Forelimb muscle (tissue), 1 donor: Measurements from ENCODE around the gene BCORL1. TPM values are rescaled to one million over a fixed set of nuclear protein-coding genes. Genes with fewer than 3 reads are reported as not detected.

Source experiments
- DNase-seq: peaks from one replicate; pipeline ENCODE4 v3.0.0-alpha.2; 2013; ENCODE audit warnings: low read depth
- polyA plus RNA-seq: library from polyadenylated mRNA; unstranded; fragments of 120-200 nt; gene quantifications from one replicate; pipeline ENCODE4 v1.2.1, GENCODE V29; 2013; ENCODE audit not compliant: insufficient read length

BCORL1 gene
- polyA plus RNA-seq, 1 donor = 15.6 TPM

DNA sequence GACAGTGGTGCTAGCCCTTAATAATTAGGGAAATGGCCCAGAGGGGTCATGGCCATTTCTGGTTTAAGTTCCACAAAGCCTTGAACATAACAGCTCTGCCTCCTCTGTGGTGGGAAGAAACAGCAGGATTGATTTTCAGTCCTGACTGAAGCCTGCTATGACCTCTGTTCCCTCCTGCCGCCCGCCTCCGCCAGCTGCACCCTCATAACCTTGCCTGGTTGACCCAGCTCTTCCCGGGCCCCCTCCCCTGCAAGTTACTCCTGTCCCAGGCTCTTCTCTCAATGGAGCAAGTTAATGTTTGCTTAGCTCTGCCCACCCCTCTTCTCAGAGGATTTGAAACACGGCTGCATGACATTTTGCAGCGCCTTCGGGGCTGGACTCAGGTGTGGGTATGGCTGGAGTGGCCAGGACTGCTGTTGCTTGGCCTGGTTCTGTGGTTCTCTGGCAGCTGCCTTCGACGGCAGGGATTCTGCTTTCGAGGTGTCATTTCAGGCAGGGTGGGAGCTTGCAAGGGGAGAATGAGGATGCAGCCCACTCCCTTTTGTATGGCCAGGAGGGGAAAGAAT, 27.3 kb downstream of the BCORL1 start:
- no peak for DNase-seq

GRCh38 chrX:130012683-130013082, 30.2 kb downstream of the BCORL1 start:
- no peak for DNase-seq

DNA sequence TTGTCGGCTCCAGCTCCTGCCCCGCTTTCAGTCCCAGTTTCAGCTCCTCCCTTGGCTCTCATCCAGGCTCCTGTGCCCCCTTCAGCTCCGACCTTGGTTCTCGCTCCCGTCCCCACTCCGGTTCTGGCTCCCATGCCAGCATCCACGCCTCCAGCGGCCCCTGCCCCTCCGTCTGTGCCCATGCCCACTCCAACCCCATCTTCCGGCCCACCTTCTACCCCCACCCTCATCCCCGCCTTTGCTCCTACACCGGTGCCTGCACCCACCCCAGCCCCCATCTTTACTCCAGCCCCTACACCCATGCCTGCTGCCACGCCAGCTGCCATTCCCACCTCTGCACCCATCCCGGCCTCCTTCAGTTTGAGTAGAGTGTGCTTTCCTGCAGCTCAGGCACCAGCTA, 31.2 kb downstream of the BCORL1 start:
- no peak for DNase-seq

DNA sequence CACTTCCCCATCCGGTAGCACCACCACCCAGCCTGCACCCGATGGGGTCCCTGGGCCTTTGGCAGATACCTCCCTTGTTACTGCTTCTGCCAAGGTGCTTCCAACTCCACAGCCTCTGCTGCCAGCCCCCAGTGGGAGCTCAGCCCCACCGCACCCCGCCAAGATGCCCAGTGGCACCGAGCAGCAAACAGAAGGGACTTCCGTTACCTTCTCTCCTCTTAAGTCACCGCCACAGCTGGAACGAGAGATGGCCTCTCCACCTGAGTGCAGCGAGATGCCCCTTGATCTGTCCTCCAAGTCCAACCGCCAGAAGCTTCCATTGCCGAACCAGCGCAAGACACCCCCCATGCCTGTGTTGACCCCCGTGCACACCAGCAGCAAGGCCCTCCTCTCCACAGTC, 31.9 kb downstream of the BCORL1 start:
- DNase-seq = no peak

GRCh38 chrX:130014770-130015169, 32.3 kb downstream of the BCORL1 start:
- DNase-seq = no peak

- no peak for DNase-seq
Measured at GRCh38 chrX:130015181-130015580, 32.7 kb downstream of the BCORL1 start.

GRCh38 chrX:130018143-130018542, 35.7 kb downstream of the BCORL1 start:
- no peak for DNase-seq

- no peak for DNase-seq
Measured at GRCh38 chrX:130020661-130021324, 38.4 kb downstream of the BCORL1 start.

DNA sequence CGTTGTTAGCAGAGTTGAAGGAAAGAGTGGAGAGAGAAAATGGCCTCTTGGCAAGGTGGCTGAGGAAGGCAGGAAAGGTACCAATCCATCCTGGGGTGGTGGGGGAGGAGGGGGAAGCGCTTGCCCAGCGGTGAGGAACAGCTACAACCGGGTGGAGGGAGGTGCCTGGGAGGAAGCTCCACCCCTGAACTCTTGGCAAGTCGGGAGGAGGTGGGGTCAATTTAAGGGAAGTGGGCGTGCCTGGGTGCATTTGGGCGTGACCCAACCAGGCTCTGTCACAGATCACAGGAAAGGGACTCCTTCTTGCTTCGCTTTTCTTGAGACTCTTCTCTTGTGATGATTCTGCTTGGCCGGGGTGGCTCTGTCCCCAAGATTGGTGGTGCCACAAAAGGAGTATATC, 41.7 kb downstream of the BCORL1 start:
- no peak for DNase-seq

DNA sequence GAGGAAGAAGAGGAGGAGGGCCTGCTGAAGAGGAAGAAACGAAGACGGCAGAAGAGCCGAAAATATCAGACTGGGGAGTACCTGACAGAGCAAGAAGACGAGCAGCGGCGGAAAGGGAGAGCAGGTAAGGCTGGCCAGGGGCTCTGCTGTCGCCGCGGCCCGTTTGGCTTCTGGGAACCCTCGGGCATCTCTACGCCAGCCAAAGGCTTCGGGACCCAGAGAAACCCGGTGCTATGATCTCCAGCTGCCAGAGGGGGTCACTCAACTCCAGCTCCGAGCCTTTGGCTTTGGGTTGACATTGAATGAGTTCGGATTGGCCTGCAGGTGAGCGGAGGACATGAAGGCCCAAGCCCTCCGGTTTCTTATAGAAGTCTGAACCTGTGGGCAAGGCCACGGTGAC, 42.8 kb downstream of the BCORL1 start:
- DNase-seq = no peak

DNA sequence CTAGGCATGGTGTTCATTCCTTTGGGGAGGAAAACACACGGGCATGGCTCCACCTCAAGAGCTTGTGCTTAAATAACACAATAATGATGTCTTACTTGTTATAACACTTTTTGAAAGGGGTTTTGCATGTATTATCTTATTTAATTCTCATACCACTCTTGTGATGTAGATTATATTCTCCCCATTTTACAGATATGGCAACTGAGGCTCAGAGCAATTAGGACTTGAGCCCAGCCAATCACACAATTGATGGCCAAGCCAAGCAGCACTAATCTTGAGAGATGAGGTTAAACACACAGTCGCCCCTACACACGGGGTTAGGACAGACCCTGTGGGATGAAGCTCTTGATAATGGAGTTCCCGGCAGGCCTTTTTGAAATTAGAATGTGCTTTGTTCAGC, 45.1 kb downstream of the BCORL1 start:
- DNase-seq = no peak

DNA sequence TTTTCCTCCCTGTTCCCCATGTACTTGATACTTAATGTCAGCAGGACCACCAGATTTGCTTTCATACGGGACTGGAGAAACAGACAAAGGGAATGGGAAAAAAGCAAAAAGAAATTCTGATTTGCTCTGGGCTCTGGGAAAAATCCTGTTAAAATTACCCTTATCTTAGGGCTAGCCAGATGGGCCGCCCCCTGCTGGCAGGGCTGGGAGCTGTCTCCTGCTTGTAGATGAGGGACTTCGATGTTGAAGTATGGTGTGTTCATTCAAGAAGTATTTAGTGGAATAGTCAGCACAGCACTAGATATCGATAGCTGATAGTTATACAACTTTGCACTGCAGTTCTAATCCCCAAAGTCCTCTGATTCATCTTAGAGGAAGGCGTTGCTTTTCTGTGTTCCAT, 45.8 kb downstream of the BCORL1 start:
- no peak for DNase-seq

DNA sequence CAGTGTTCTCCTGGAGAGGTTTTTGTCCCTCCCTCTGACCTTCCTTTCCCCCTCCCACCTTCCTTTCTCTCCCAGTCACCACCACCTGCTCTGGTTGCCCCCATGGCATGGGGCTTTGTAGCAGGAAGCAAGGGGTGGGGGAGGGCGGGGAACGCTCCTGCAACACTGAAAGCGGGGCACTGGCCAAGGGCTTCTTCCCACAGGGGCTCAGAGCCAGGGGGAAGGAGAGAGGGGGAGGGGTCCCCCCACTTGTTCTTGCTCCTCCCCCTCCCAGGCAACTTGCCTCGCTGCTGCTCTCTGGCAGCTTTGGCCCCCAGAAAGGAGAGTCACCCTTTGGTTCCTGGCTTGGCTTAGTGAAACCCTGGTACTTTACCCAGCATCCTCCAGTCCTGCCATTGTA, 48.4 kb downstream of the BCORL1 start:
- DNase-seq = no peak

GRCh38 chrX:130032552-130032951, 50.1 kb downstream of the BCORL1 start:
- no peak for DNase-seq

DNA sequence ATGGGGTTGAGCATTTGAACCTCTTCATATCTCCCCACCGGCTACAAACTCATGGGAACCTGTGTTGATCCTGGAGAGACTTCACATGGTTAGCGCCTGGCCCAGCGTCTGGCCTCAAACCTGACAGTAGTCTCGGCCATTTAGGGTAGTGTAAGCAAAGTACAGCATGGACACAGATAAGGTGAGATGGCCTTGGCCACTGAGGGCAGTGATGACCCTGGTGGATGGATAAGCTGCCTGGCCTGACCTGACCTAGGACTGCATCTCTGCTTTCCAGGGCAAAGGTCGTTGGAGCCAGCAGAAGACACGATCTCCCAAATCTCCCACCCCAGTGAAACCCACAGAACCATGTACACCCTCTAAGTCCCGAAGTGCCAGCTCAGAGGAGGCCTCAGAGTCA, 51.7 kb downstream of the BCORL1 start:
- DNase-seq = no peak

GRCh38 chrX:130039847-130040246, 57.4 kb downstream of the BCORL1 start:
- no peak for DNase-seq

GRCh38 chrX:130047416-130047815, 65.0 kb downstream of the BCORL1 start:
- DNase-seq = no peak

GRCh38 chrX:130048686-130049222, 66.3 kb downstream of the BCORL1 start:
- DNase-seq = no peak

DNA sequence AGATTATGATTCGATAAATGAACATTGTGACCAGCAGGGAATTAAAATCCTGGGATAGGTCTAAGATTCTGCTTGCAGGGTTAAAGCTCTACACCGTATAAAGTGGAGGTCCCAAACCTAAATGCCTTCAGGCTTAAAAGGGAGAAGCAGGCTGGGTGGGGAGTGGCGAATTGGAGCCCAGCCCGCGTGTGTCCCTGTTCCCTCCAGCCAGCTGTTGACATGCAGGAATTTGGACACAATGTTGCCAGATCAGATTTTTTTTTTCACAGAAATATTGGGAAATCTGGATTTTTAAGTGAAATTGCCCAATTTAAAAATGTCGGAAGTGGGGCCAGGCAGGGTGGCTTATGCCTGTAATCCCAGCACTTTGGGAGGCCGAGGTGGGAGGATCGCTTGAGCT, 67.4 kb downstream of the BCORL1 start:
- DNase-seq = no peak

DNA sequence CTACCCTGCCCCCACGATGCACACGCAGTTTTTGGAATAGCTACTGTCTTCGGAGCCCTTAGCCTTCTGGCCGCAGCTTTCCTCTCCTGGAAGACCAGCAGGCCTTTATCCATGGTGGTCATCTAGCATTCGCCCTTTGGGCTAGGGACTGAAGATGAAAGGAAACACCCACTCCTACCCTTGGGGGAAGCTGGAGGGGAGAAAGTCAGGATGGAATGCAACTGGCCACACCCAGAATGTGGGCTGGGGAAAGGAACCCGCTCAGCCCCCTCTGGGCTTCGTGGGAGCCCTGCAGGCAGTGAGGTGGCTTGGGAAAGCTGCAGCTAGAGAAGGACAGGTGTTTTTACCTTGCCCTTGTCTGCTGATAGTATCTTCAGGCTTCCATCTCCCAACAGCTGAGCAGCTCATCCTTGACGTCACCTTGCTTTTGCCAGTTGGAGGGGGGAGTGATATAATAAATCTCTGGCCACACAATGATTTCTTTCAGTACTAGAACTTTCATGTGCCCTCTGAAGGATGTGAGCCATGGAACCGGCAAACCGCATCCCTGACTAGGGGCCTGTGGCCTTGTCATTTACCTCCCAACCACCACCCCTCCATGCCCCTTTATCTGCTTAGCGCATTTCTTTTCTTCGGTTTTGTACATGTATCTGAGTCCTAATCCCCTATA, 68.9 kb downstream of the BCORL1 start:
- no peak for DNase-seq

DNA sequence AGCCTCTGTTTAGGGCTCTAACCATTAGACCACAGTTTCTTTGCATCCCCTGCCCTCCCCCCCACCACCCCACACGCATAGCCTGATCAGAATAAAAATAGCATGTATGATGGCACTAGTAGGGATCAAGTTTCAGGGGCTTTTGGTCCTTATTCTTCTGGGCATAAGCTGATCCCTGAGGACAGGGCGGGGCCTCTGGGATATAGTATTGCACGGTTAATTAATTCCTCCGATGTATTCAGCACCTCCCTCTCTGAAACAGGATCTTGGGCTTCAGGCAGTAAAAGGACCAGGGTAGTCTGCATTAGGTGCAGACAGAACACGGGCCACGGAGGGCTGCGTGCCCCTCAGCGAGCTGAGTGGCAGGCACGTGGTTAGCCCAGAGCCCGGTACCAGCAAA, 70.8 kb downstream of the BCORL1 start:
- no peak for DNase-seq

- DNase-seq = no peak
Measured at GRCh38 chrX:130055103-130055502, 72.7 kb downstream of the BCORL1 start.

DNA sequence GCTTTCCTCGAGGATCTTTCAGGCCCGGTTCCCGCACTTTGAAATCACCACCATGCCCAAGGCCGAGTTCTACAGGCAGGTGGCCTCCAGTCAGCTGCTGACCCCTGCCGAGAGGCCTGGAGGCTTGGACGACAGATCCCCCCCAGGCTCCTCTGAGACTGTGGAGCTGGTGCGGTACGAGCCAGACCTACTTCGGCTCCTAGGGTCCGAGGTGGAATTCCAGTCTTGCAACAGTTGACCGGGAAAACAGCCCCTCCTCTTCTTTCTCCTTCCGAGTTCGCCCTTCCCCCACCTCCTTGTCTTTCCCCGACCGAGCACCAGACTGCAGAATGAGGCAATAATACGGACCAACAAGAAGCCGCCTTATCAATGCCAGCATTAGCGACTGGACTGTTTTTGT, 73.5 kb downstream of the BCORL1 start:
- no peak for DNase-seq
